PC-3 (cell line): Measurements from ENCODE around the gene GALNT3.

Source experiments
- EZH2 ChIP-seq: fragments of 300-600 bp; sonication (generic); IDR thresholded peaks from one replicate; pipeline ENCODE4 v1.6.1; 2017; ENCODE audit warnings: antibody characterized with exemption, mild to moderate bottlenecking, low read length; ENCODE audit not compliant: unreplicated experiment
- TF ChIP-seq, protein P1 (sequence below): fragments of 300-600 bp; sonication (generic); conservative IDR thresholded peaks from 2 replicates; pipeline ENCODE4 v1.5.1; 2017; ENCODE audit warnings: antibody characterized with exemption, low read depth, mild to moderate bottlenecking, low read length

DNA sequence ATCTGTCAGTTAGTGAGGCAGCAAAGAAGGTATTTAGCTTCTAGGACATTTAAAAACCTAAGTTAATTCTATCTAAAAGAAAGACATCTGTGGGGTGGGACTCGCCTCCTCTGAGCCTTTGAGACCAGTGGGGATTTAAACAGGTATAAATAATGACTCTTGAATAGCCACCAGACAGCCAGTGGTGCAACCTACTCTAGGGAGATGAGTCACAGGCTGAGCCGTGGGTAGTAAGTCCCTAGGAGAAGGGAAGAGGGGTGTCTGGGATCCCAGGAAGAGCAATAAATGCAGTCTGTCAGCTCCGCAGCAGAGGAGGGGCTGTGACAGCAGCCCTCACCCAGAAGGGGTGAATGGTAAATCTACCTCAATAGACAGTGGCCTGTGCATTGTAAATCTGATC lies 43.1 kb upstream of the GALNT3 start:
- TF ChIP-seq, protein P1, sequence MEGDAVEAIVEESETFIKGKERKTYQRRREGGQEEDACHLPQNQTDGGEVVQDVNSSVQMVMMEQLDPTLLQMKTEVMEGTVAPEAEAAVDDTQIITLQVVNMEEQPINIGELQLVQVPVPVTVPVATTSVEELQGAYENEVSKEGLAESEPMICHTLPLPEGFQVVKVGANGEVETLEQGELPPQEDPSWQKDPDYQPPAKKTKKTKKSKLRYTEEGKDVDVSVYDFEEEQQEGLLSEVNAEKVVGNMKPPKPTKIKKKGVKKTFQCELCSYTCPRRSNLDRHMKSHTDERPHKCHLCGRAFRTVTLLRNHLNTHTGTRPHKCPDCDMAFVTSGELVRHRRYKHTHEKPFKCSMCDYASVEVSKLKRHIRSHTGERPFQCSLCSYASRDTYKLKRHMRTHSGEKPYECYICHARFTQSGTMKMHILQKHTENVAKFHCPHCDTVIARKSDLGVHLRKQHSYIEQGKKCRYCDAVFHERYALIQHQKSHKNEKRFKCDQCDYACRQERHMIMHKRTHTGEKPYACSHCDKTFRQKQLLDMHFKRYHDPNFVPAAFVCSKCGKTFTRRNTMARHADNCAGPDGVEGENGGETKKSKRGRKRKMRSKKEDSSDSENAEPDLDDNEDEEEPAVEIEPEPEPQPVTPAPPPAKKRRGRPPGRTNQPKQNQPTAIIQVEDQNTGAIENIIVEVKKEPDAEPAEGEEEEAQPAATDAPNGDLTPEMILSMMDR: no peak
- TF ChIP-seq EZH2: no peak
